ENCODE measurements around the gene RBMS1. TPM values are rescaled to one million over a fixed set of nuclear protein-coding genes. Genes with fewer than 3 reads are reported as not detected.

RBMS1 gene
- polyA plus RNA-seq, 1 donor (not counting 4 experiments of a cell fraction or from before 2014, with no cell fraction given) = 89.1 TPM

- FAIRE-seq (peak; percentile 84), DNase-seq (ENCODE audit: low read depth, low spot score) (no peak)
- Histone ChIP-seq H3K27me3 (ENCODE audit: control insufficient read depth, extremely low read depth, insufficient read depth, low read length) (no peaks in the 10 kb centered on the region), H3K4me1 (ENCODE audit: control insufficient read depth, extremely low read depth, insufficient read depth, low read length) (peaks cover 24% of the 10 kb centered on the region), H3K36me3 (ENCODE audit: control insufficient read depth in 2 of 2, extremely low read depth in 1 of 2, insufficient read depth in 2 of 2, low read length in 2 of 2) (no peaks in the 10 kb centered on the region), H3K9me3 (ENCODE audit: control insufficient read depth, low read depth, low read length) (no peaks in the 10 kb centered on the region), H3K4me2 (ENCODE audit: control insufficient read depth, extremely low read depth, insufficient read depth, low read depth, low read length) (peak overlapping the region; percentile 99), H3K9ac (ENCODE audit: control insufficient read depth, extremely low read depth, insufficient read depth, low read length) (peak overlapping the region; percentile 92), H3K9me1 (ENCODE audit: control insufficient read depth, extremely low read depth, insufficient read depth, low read length) (no peaks in the 10 kb centered on the region), H3K4me3 (ENCODE audit: control insufficient read depth in 2 of 3, extremely low read depth in 1 of 3, insufficient read depth in 2 of 3, low read depth in 1 of 3, low read length in 3 of 3) (peak overlapping the region; percentile 91 to 99 (median 93)), H2AFZ (ENCODE audit: control insufficient read depth, low read length) (peak overlapping the region; percentile 80), H4K20me1 (ENCODE audit: control insufficient read depth, extremely low read depth, insufficient read depth, low read length) (no peaks in the 10 kb centered on the region), H3K27ac (ENCODE audit: control insufficient read depth, insufficient read depth, low read length) (peak overlapping the region; percentile 93), H3K79me2 (ENCODE audit: control insufficient read depth, insufficient read depth, low read length) (peaks cover 56% of the 10 kb centered on the region)
- dilution Hi-C loops (cut with MboI; ENCODE audit: extremely low pct_ligation_motif_present, low sequenced_read_pairs) = no loop called here
- TF ChIP-seq EZH2 (IDR thresholded peaks at IDR 0.05; ENCODE audit: low read length) (no peak), CTCF (optimal IDR thresholded peaks at IDR 0.05 in 1 of 3, IDR thresholded peaks at IDR 0.05 in 1 of 3, conservative IDR thresholded peaks at IDR 0.05 in 1 of 3; ENCODE audit: extremely low read depth in 1 of 3, insufficient read depth in 2 of 3, low read length in 3 of 3) (no peak)
These were observed 1.7 kb downstream of the RBMS1 start for GRCh38 chr2:160491911-160492371.

DNA sequence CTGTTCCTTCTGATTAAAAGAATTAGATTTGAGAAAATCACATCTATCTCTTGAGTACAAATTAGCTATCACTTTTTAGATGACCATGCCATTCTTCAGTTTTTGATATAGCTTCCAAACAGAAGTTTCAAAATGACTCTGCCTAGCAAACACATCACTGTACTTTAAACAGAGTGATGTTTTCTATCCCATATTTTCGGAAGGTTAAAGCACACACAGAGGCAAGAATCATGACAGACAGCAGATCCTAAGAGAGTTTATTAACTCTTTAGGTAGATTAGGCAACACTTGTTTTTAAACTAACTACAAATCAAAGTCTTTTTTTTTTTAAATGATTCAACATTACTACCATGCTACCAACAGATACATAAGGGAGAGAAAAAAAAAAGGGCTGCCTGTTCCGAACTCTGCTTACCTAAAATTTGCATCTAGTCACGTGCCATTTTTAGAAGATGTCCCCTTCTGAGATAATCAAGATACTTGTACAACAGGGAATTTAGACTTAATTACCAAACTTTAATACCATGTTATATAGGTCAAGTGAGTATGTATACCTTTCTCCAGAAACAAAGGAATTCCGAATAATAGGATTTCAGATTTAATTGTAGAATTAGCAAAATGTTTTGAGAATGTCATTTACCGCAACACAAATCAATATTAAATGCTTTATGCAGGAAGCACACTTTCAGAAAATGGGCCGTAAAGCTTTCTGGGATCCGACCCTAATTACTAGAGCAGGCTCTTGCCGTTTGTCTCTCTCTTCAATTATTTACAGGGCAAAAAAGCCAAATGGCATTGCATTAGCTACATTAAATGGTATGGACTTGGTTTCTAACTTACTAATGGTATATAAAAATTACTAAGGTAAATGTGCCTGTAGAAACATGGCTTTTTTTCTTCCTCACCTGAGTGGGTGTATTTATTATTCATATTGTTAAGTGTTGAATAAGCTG, 2.6 kb downstream of the RBMS1 start:
- no peaks in the 10 kb centered on the region for H3K36me3 ChIP-seq (ENCODE audit: control insufficient read depth in 2 of 2, extremely low read depth in 1 of 2, insufficient read depth in 2 of 2, low read length in 2 of 2)
- H3K27ac ChIP-seq (ENCODE audit: control insufficient read depth, insufficient read depth, low read length) = peak overlapping the region; percentile 93
- TF ChIP-seq EZH2 (IDR thresholded peaks at IDR 0.05; ENCODE audit: low read length) (no peak), CTCF (optimal IDR thresholded peaks at IDR 0.05 in 1 of 3, IDR thresholded peaks at IDR 0.05 in 1 of 3, conservative IDR thresholded peaks at IDR 0.05 in 1 of 3; ENCODE audit: extremely low read depth in 1 of 3, insufficient read depth in 2 of 3, low read length in 3 of 3) (no peak)
- peaks cover 24% of the 10 kb centered on the region for H3K4me1 ChIP-seq (ENCODE audit: control insufficient read depth, extremely low read depth, insufficient read depth, low read length)
- H3K4me3 ChIP-seq (ENCODE audit: control insufficient read depth in 2 of 3, extremely low read depth in 1 of 3, insufficient read depth in 2 of 3, low read depth in 1 of 3, low read length in 3 of 3) = peak overlapping the region; percentile 91 to 99 (median 93)
- peaks cover 2% of the 10 kb centered on the region for H3K9me1 ChIP-seq (ENCODE audit: control insufficient read depth, extremely low read depth, insufficient read depth, low read length)
- H3K9ac ChIP-seq (ENCODE audit: control insufficient read depth, extremely low read depth, insufficient read depth, low read length) = peak overlapping the region; percentile 92
- no peaks in the 10 kb centered on the region for H3K27me3 ChIP-seq (ENCODE audit: control insufficient read depth, extremely low read depth, insufficient read depth, low read length)
- H3K79me2 ChIP-seq (ENCODE audit: control insufficient read depth, insufficient read depth, low read length) = peaks cover 64% of the 10 kb centered on the region
- DNase-seq (ENCODE audit: low read depth, low spot score) (no peak), FAIRE-seq (peak; percentile 36)
- no peaks in the 10 kb centered on the region for H3K9me3 ChIP-seq (ENCODE audit: control insufficient read depth, low read depth, low read length)
- peak overlapping the region; percentile 99 for H3K4me2 ChIP-seq (ENCODE audit: control insufficient read depth, extremely low read depth, insufficient read depth, low read depth, low read length)
- dilution Hi-C loops (cut with MboI; ENCODE audit: extremely low pct_ligation_motif_present, low sequenced_read_pairs) = no loop called here
- H2AFZ ChIP-seq (ENCODE audit: control insufficient read depth, low read length) = no peak overlapping the region
- no peaks in the 10 kb centered on the region for H4K20me1 ChIP-seq (ENCODE audit: control insufficient read depth, extremely low read depth, insufficient read depth, low read length)

Measured in keratinocyte (primary cell).